Lower leg skin (tissue), 3 donors: ENCODE results near the gene OBSL1.

Experiments used
- CTCF ChIP-seq, 3 donors: fragments of 450-650 bp; IDR thresholded peaks; one replicate each; pipeline ENCODE4 v1.5.1; 2016; ENCODE audit warnings: antibody characterized with exemption in 3 of 3, mild to moderate bottlenecking in 3 of 3, moderate library complexity in 2 of 3
- POLR2A ChIP-seq, 2 donors: fragments of 450-650 bp; IDR thresholded peaks; one replicate each; pipeline ENCODE4 v1.6.1; 2016 to 2017; ENCODE audit warnings: antibody characterized with exemption in 2 of 2, mild to moderate bottlenecking in 1 of 2, moderate library complexity in 1 of 2

GRCh38 chr2:219615036-219615435 is 43.7 kb upstream of the OBSL1 start:
- TF ChIP-seq CTCF (IDR thresholded peaks at IDR 0.05) (no peak), POLR2A (IDR thresholded peaks at IDR 0.05) (no peak)
